GM19395 (cell line): Measurements from ENCODE around the gene RNF34.
"Not testable (repeated sequence)": the region's sequence is repeated elsewhere in the genome, so short reads cannot be mapped to it uniquely, and the experiment has no call there.

Experiments
- ATAC-seq: cut with Tn5 transposase; IDR thresholded peaks from one replicate; pipeline ENCODE4 v1.9.1; 2021; ENCODE audit warnings: mild to moderate bottlenecking, moderate library complexity; ENCODE audit not compliant: unreplicated experiment

The RNF34 gene

GRCh38 chr12:121399391-121400331 is at the start of gene RNF34:
Gene RNF34 (plus strand): TSS chr12:121400118. CDS start chr12:121400213, 95 bp downstream.
- peak; percentile 86 for ATAC-seq

- peak; percentile 99 for ATAC-seq
Observed at GRCh38 chr12:121351820-121352681, 47.9 kb upstream of the RNF34 start, which contains the start of gene ANAPC5. Gene ANAPC5 (minus strand): TSS chr12:121352411. CDS start chr12:121352340, 71 bp downstream.

DNA sequence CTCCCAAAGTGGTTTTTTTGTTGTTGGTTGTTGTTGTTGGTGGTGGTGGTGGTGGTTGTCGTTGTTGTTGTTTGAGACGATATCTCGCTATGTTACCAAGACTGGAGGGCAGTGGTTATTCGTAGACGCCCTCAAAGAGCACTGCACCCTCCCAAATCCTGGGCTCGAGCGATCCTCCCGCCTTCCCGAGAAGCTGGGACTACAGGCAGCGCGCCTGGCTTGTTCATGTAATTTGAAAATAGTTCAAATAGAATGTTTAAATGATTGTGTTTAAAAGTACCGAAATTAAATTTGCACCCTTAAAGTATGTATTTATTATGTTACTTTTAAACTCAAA is 47.3 kb upstream of the RNF34 start:
- no peak for ATAC-seq

DNA sequence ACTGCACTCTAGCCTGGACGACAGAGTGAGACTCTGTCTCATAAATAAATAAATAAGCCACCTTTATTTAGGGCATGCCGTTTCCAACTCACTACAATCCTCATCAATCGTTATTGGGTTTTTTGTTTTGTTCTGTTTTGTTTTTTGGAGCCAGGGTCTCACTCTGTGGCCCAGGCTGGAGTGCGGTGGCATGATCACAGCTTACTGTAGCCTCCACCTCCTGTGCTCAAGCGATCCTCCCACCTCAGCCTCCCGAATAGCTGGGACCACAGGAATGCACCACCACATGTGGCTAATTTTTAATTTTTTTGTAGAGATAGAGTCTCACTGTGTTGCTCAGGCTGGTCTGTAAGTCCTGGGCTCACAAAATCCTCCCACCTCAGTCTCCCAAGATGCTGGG is 44.1 kb upstream of the RNF34 start:
- ATAC-seq: no peak

DNA sequence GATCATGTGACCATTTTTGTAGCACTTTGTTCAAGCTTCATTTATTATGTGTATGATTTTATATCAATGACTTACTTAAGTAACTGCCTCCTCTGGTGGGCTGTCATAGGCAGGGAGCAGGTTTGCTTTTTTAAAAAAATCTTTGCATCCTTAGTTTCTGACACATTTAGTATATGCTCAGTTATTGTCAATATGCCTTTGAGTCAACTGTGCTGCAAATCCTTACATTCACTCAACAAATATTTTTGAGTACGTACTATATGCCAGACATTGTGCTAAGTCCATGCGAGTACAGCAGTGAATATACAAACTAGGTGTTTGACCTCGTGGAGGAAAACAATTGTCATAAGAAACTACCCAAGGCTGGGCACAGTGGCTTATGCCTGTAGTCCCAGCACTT is 43.3 kb upstream of the RNF34 start:
- no peak for ATAC-seq

- ATAC-seq: no peak
Observed at GRCh38 chr12:121357331-121357730, 42.6 kb upstream of the RNF34 start.

GRCh38 chr12:121358073-121358472 is 41.8 kb upstream of the RNF34 start:
- ATAC-seq: no peak

GRCh38 chr12:121364683-121365121 is 35.2 kb upstream of the RNF34 start:
- no peak for ATAC-seq

GRCh38 chr12:121365416-121366062 is 34.4 kb upstream of the RNF34 start:
- ATAC-seq: no peak

- ATAC-seq: no peak
Observed at GRCh38 chr12:121366063-121366459, 33.9 kb upstream of the RNF34 start.

DNA sequence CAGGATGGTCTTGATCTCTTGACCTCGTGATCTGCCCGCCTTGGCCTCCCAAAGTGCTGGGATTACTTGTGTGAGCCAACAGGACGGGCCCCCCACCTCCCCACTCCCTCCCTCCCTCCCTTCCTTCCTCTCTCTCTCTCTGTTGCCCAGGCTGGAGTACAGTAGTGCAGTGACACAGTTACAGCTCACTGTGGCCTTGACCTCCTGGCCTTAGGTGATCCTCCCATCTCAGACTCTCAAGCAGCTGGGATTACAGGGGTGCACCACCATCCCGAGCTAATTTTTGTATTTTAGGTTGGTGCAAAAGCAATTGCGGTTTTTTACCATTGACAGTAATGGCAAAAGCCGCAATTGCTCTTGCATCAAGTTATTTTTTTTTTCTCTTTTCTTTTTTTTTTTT is 28.5 kb upstream of the RNF34 start:
- no peak for ATAC-seq

DNA sequence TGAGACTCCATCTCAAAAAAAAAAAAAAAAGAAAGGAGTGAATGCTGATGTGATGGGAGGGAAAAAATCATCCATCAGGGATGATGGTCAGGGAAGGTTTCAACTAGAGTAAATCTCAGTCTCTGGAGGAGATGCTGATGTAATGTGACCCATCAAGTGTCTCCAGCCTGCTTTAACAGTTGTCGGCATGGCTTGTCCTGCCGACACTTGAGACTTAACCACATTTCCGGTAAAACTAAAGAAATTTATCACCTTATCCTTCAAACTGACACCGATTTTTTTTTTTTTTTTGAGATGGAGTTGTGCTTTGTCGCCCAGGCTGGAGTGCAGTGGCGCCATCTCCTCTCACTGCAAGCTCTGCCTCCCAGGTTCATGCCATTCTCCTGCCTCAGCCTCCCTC is 26.2 kb upstream of the RNF34 start:
- ATAC-seq: no peak

- ATAC-seq: not testable (repeated sequence)
Observed at GRCh38 chr12:121374336-121374735, 25.6 kb upstream of the RNF34 start.

DNA sequence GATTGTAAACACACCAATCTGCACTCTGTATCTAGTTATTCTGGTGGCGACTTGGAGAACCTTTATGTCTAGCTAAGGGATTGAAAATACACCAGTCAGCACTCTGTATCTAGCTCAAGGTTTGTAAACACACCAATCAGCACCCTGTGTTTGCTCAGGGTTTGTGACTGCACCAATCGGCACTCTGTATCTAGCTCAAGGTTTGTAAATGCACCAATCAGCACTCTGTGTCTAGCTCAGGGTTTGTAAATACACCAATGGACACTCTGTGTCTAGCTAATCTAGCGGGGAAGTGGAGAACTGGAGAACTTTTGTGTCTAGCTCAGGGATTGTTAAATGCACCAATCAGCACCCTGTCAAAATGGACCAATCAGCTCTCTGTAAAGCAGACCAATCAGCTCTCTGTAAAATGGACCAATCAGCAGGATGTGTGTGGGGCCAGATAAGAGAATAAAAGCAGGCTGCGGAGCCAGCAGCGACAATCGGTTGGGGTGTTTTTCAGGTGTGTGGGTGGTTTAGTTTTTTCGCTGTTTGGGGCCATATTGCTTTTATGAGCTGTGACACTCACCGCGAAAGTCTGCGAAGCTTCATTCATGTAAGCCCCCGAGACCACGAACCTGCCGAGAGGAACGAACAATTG is 24.9 kb upstream of the RNF34 start:
- not testable (repeated sequence) for ATAC-seq

GRCh38 chr12:121376754-121377697 is 22.9 kb upstream of the RNF34 start:
- no peak for ATAC-seq

DNA sequence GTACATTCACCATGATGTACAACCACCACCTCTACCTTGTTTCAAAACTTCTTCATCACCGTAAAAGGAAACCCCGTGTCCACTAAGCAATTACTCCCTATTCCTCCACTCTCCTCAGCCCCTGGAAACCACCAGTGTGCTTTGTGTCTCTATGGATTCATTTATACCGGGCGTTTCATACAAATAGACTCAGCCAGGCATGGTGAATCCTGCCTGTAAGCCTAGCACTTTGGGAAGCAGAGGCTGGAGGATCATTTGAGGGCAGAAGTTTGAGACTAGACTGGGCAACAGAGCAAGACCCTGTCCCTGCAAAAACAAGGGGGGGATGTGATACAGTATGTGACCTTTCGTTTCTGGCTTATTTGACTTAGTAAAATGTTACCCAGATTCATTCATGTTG is 21.2 kb upstream of the RNF34 start:
- no peak for ATAC-seq

DNA sequence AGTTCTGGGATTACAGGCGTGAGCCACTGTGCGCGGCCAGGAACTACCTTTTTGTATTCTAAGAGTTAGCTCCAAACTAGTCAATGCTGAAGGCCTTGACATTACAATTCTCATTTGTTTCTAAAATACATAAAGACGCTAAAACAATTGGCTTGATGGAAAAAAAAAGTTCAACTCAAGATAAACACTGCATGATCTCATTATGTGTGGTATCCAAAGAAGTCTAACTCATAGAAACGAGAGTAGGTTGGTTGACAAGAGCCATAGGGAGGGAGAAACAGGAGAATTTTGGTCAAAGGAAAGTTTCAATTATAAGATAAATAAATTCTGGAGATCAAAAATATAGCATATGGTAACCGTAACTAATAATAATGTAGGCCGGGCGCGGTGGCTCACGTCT is 20.0 kb upstream of the RNF34 start:
- no peak for ATAC-seq

- no peak for ATAC-seq
Observed at GRCh38 chr12:121383601-121384021, 16.3 kb upstream of the RNF34 start.

GRCh38 chr12:121384891-121385290 is 15.0 kb upstream of the RNF34 start:
- ATAC-seq: not testable (repeated sequence)
